Suprapubic skin (tissue), 3 donors: ENCODE measurements around the gene TRIM44.

Experiments used
- EP300 ChIP-seq: sonication (generic); formaldehyde crosslinking; IDR thresholded peaks from one replicate; pipeline ENCODE4 v1.6.1; 2017; ENCODE audit warnings: antibody characterized with exemption
- TF ChIP-seq, protein P1 (sequence below), 2 donors: fragments of 200-600 bp in 1 of 2; fragments of 450-650 bp in 1 of 2; sonication (generic) in 1 of 2; IDR thresholded peaks; one replicate each; pipeline ENCODE4 v1.5.1; 2016 to 2019; ENCODE audit warnings: antibody characterized with exemption in 2 of 2, mild to moderate bottlenecking in 1 of 2, moderate library complexity in 1 of 2

DNA sequence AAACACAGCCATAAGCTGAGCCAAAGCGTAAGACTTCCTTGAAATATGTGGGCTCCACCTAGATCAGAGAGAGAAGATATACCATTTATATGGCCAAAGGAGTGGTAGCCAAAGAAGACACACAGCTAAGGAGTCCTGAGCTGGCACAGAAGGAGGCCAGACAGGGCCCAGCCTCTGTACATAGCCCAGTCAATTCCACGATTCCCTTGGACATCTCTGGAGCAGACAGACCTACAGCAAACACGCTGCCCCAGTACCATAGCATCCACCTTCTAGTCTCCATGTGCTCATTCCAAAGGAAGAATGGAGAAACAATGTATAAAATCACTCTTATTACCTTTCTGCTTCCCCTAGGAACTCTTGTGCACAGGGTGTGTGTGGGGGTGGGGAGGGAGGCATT is 179.2 kb downstream of the TRIM44 start:
- TF ChIP-seq, protein P1, sequence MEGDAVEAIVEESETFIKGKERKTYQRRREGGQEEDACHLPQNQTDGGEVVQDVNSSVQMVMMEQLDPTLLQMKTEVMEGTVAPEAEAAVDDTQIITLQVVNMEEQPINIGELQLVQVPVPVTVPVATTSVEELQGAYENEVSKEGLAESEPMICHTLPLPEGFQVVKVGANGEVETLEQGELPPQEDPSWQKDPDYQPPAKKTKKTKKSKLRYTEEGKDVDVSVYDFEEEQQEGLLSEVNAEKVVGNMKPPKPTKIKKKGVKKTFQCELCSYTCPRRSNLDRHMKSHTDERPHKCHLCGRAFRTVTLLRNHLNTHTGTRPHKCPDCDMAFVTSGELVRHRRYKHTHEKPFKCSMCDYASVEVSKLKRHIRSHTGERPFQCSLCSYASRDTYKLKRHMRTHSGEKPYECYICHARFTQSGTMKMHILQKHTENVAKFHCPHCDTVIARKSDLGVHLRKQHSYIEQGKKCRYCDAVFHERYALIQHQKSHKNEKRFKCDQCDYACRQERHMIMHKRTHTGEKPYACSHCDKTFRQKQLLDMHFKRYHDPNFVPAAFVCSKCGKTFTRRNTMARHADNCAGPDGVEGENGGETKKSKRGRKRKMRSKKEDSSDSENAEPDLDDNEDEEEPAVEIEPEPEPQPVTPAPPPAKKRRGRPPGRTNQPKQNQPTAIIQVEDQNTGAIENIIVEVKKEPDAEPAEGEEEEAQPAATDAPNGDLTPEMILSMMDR (IDR thresholded peaks at IDR 0.05) = no peak
- TF ChIP-seq EP300 = no peak
